Omental fat pad (tissue), 4 donors: ENCODE data around the gene TNFRSF19. TPM values are rescaled to one million over a fixed set of nuclear protein-coding genes. Genes with fewer than 3 reads are reported as not detected.

Experiments used
- ATAC-seq: fragments of 150-250 bp; one replicate; pipeline ENCODE4 v1.9.1; 2016; ENCODE audit warnings: mild to moderate bottlenecking, moderate library complexity; ENCODE audit not compliant: low FRiP score
- DNase-seq: peaks from one replicate; pipeline ENCODE4 v3.0.0-alpha.2; 2019; ENCODE audit warnings: low spot score
- total RNA-seq, 4 donors: library from RNA; depleted of rRNA; stranded (reverse); fragments of >200 nt; gene quantifications; one replicate each; pipeline ENCODE4 v1.1.0, GENCODE V29; 2016
- TF ChIP-seq, protein P1 (sequence below), 3 donors: fragments of 450-650 bp; IDR thresholded peaks; one replicate each; pipeline ENCODE4 v1.5.1; 2016 to 2017; ENCODE audit warnings: antibody characterized with exemption in 3 of 3, mild to moderate bottlenecking in 3 of 3, moderate library complexity in 2 of 3

Gene TNFRSF19
- total RNA-seq, 4 donors from 2014 or later = 1.3 to 6.5 (median 2.8) TPM

- DNase-seq = no peak
- TF ChIP-seq, protein P1, sequence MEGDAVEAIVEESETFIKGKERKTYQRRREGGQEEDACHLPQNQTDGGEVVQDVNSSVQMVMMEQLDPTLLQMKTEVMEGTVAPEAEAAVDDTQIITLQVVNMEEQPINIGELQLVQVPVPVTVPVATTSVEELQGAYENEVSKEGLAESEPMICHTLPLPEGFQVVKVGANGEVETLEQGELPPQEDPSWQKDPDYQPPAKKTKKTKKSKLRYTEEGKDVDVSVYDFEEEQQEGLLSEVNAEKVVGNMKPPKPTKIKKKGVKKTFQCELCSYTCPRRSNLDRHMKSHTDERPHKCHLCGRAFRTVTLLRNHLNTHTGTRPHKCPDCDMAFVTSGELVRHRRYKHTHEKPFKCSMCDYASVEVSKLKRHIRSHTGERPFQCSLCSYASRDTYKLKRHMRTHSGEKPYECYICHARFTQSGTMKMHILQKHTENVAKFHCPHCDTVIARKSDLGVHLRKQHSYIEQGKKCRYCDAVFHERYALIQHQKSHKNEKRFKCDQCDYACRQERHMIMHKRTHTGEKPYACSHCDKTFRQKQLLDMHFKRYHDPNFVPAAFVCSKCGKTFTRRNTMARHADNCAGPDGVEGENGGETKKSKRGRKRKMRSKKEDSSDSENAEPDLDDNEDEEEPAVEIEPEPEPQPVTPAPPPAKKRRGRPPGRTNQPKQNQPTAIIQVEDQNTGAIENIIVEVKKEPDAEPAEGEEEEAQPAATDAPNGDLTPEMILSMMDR (IDR thresholded peaks at IDR 0.05) = no peak
- ATAC-seq = no peak
Measured at GRCh38 chr13:23690668-23691067, 120.5 kb downstream of the TNFRSF19 start.

GRCh38 chr13:23692816-23693215 lies 122.6 kb downstream of the TNFRSF19 start:
- no peak for ATAC-seq
- TF ChIP-seq, protein P1 (IDR thresholded peaks at IDR 0.05) = no peak
- DNase-seq = no peak

DNA sequence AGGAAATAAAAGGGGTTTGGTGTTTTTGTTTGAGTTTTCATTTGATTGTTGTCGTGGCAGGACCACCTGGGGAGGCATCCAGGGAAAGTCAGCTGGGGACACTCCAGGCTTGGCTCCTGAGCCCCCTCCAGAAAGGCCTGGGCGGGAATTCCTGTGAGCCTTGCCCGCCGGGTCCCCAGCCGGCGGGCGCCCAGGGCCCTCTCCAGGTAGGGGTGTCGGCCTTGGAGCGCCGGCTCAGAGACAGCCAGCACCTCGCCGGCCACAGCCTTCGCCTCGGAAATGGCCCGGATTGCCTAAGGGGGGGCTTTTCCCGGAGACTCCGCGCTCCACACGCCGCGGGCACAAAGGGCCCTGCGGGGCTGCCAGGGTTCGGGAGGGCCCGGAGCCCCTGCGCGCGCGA lies 125.0 kb downstream of the TNFRSF19 start:
- TF ChIP-seq, protein P1 (IDR thresholded peaks at IDR 0.05) = no peak
- ATAC-seq (no peak), DNase-seq (no peak)

- ATAC-seq (peak; percentile 58), DNase-seq (no peak)
- TF ChIP-seq, protein P1 (IDR thresholded peaks at IDR 0.05) = no peak
Measured at GRCh38 chr13:23695711-23696464, 125.7 kb downstream of the TNFRSF19 start.

DNA sequence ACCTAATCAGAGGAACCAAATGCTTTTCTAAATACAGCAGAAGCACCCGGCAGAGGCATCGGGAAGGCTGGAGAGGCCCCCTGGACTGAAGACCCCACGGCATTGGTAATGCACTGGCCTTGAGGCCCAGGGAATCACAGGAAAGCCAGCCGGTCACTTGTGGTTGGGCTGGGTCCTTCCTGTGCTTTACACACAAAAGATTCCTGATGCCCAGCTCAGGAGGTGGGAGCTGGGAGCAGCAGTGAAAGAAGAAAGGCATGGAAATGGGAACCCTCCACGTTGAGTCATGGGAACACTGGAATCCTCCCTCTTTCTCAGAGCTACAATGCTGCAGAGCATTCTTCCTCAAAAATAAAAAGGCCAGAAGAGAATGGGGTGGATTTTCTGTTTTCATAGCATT lies 126.4 kb downstream of the TNFRSF19 start:
- ATAC-seq (no peak), DNase-seq (no peak)
- TF ChIP-seq, protein P1 (IDR thresholded peaks at IDR 0.05) = no peak

DNA sequence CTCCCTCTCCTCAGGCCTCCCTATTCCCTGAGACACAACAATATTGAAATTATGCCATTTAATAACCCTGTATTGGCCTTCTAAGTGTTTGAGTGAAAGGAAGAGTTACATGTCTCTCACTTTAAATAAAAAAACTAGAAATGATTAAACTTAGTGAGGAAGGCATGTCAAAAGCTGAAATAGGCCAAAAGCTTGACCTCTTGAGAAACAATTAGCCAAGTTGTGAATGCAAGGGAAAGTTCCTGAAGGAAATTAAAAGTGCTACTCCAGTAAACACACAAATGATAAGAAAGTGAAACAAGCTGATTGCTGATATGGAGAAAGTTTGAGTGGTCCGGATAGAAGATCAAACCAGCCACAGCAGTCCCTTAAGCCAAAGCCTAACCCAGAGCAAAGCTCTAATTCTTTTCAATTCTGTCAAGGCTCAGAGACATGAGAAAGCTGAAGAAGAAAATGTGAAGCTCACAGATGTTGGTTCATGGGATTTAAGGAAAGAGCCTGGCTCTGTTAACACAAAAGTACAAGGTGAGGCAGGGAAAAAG lies 127.6 kb downstream of the TNFRSF19 start:
- ATAC-seq (no peak), DNase-seq (no peak)
- TF ChIP-seq, protein P1 (IDR thresholded peaks at IDR 0.05) = no peak

- ATAC-seq = no peak
- DNase-seq = no peak
- TF ChIP-seq, protein P1 (IDR thresholded peaks at IDR 0.05) = no peak
Measured at GRCh38 chr13:23699271-23699670, 129.1 kb downstream of the TNFRSF19 start.
